Esophagus muscularis mucosa (tissue), 4 donors: ENCODE results near the gene KCTD16. TPM values are rescaled to one million over a fixed set of nuclear protein-coding genes. Genes with fewer than 3 reads are reported as not detected.

ENCODE experiments used
- DNase-seq: peaks from one replicate; pipeline ENCODE4 v3.0.0-alpha.2; 2017; ENCODE audit errors: extremely low spot score
- H3K27ac ChIP-seq, 4 donors: fragments of 200-600 bp; sonication (generic); replicated peaks in 1 of 4; 1 replicate in 3 of 4; 2 replicates in 1 of 4; pipeline ENCODE4 v1.5.1; 2016 to 2019; ENCODE audit warnings: mild to moderate bottlenecking in 1 of 4
- H3K27me3 ChIP-seq, 4 donors: fragments of 200-600 bp; sonication (generic); one replicate each; pipeline versions ENCODE4 v1.5.1 to v1.6.0; 2016 to 2019
- H3K36me3 ChIP-seq, 4 donors: fragments of 200-600 bp; sonication (generic); one replicate each; pipeline ENCODE4 v1.5.1; 2016 to 2019
- H3K4me1 ChIP-seq, 4 donors: fragments of 200-600 bp; sonication (generic); one replicate each; pipeline ENCODE4 v1.5.1; 2016 to 2019
- H3K4me3 ChIP-seq, 4 donors: fragments of 200-600 bp; sonication (generic); 1 replicate in 2 of 4; 2 replicates in 2 of 4; pipeline ENCODE4 v1.5.1; 2016 to 2019; ENCODE audit warnings: mild to moderate bottlenecking in 4 of 4, moderate library complexity in 1 of 4
- H3K9me3 ChIP-seq, 4 donors: fragments of 200-600 bp; sonication (generic); 1 replicate in 3 of 4; 2 replicates in 1 of 4; pipeline ENCODE4 v1.5.1; 2016 to 2019
- EP300 ChIP-seq: sonication (generic); formaldehyde crosslinking; IDR thresholded peaks from one replicate; pipeline ENCODE4 v1.6.1; 2017; ENCODE audit warnings: antibody characterized with exemption
- POLR2A ChIP-seq: fragments of 450-650 bp; IDR thresholded peaks from one replicate; pipeline ENCODE4 v1.6.1; 2017; ENCODE audit warnings: antibody characterized with exemption, moderate library complexity, mild to moderate bottlenecking, low read depth
- POLR2AphosphoS5 ChIP-seq, 2 donors: sonication (generic); formaldehyde crosslinking; IDR thresholded peaks; one replicate each; pipeline ENCODE4 v1.6.1; 2017; ENCODE audit warnings: antibody characterized with exemption in 2 of 2
- WGBS: methylation state at CpG from one replicate; pipeline ENCODE4 v1.1.5; 2018; 5-methylcytosine and 5-hydroxymethylcytosine counted together
- intact Hi-C: fragments of 100-400 bp; cut with DNase I; formaldehyde crosslinking; loops from one replicate; pipeline ENCODE4 v1.15.1; 2023
- total RNA-seq, 4 donors: library from RNA; depleted of rRNA; stranded (reverse); fragments of >200 nt; gene quantifications; one replicate each; pipeline versions ENCODE4 v1.1.0 to v1.2.1, GENCODE V29; 2016
- TF ChIP-seq, protein P1 (sequence below), 3 experiments: fragments of 200-600 bp in 2 of 3; fragments of 450-650 bp in 1 of 3; sonication (generic) in 2 of 3; IDR thresholded peaks; one replicate each; pipeline ENCODE4 v1.5.1; 2017 to 2019; ENCODE audit warnings: antibody characterized with exemption in 3 of 3, mild to moderate bottlenecking in 2 of 3, moderate library complexity in 1 of 3

Gene KCTD16
- total RNA-seq, 4 donors from 2014 or later: under 0.01 to 0.11 (median under 0.01) TPM; not detected in 1

DNA sequence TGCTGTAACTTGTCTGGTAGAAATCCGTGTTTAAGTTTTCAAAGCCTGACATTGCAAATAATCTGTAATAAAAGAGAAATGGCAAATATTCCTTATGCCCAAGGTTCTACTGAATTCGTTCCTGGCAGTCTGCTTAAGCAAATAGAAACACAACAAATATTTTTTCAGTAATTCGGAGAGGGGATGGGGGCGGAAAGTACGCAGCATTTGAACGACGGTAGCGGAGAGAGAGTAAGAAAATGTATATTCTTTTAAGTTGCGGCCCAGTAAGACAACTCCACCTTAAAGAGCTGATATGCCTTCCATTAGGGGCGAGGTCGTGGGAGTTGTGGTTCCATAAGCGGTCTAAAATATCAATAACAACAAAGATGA lies 783 bp upstream of the KCTD16 start:
- 3% methylated on average over 12 of the region's 12 CpGs for WGBS
- Histone ChIP-seq H3K36me3 (peaks cover 4 to 28% (median 8%) of the 10 kb centered on the region in 4 donors), H3K4me3 (peak overlapping the region; percentile 73 to 91 (median 78)), H3K4me1 (peaks cover 15 to 32% (median 22%) of the 10 kb centered on the region in 4 donors), H3K9me3 (no peaks in the 10 kb centered on the region), H3K27me3 (no peaks in the 10 kb centered on the region), H3K27ac (peak overlapping the region; percentile 70 to 81 (median 77))
- intact Hi-C loops: no loop called here
- no peak for DNase-seq
- TF ChIP-seq POLR2A (no peak), EP300 (no peak), POLR2AphosphoS5 (IDR thresholded peaks at IDR 0.05) (no peak)
- TF ChIP-seq, protein P1, sequence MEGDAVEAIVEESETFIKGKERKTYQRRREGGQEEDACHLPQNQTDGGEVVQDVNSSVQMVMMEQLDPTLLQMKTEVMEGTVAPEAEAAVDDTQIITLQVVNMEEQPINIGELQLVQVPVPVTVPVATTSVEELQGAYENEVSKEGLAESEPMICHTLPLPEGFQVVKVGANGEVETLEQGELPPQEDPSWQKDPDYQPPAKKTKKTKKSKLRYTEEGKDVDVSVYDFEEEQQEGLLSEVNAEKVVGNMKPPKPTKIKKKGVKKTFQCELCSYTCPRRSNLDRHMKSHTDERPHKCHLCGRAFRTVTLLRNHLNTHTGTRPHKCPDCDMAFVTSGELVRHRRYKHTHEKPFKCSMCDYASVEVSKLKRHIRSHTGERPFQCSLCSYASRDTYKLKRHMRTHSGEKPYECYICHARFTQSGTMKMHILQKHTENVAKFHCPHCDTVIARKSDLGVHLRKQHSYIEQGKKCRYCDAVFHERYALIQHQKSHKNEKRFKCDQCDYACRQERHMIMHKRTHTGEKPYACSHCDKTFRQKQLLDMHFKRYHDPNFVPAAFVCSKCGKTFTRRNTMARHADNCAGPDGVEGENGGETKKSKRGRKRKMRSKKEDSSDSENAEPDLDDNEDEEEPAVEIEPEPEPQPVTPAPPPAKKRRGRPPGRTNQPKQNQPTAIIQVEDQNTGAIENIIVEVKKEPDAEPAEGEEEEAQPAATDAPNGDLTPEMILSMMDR (IDR thresholded peaks at IDR 0.05): no peak

DNA sequence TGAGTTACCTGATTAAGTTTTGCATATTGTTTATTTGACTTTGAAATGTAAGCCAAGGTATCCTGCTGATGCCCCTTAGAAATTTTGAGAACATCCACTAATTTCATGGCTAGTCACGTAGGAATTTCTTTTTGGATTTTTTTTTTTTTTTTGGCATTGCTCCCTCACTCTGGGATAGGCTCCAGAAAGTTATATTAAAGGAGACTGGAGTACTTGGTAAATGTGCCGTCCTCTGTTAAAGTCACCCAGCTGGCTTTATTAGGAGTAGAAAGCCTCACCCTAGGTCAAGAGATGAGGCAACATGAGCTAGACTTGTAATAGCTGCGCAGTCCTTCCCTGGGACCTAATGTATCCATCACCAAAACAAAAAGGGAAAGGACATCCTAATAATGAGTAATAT lies 3.1 kb downstream of the KCTD16 start:
- no peaks in the 10 kb centered on the region for H3K27me3 ChIP-seq
- H3K4me1 ChIP-seq: peaks cover 10 to 19% (median 12%) of the 10 kb centered on the region in 4 donors
- TF ChIP-seq, protein P1 (IDR thresholded peaks at IDR 0.05): no peak
- no peak for TF ChIP-seq POLR2A
- TF ChIP-seq POLR2AphosphoS5 (IDR thresholded peaks at IDR 0.05): no peak
- no peak for TF ChIP-seq EP300
- intact Hi-C loops: no loop called here
- H3K4me3 ChIP-seq: no peak overlapping the region
- H3K9me3 ChIP-seq: no peaks in the 10 kb centered on the region
- 33% methylated on average over 3 of the region's 3 CpGs for WGBS
- no peaks in the 10 kb centered on the region for H3K36me3 ChIP-seq
- no peak for DNase-seq
- H3K27ac ChIP-seq: no peak overlapping the region

DNA sequence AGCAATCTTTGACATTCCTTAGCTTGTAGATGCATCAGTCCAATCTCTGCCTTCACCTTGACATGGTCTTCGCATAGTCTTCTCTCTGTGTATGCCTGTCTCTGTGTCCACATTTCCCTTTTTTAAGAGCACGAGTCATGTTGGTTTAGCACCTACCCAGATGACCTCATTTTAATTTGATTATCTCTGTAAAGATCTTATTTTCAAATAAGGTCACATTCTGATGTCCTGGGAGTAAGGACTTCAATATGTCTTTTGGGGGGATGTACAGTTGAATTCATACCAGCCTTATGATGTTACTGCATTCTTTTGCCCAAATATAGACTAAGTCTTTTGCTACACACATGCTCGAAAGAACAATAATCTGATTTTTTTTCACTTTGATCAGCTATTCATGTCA lies 6.9 kb downstream of the KCTD16 start:
- Histone ChIP-seq H3K4me1 (no peaks in the 10 kb centered on the region), H3K9me3 (no peaks in the 10 kb centered on the region), H3K27me3 (no peaks in the 10 kb centered on the region), H3K27ac (no peak overlapping the region), H3K4me3 (no peak overlapping the region), H3K36me3 (no peaks in the 10 kb centered on the region)
- intact Hi-C loops: no loop called here
- WGBS: 85% methylated on average over 3 of the region's 3 CpGs
- TF ChIP-seq EP300 (no peak), POLR2A (no peak), POLR2AphosphoS5 (IDR thresholded peaks at IDR 0.05) (no peak)
- TF ChIP-seq, protein P1 (IDR thresholded peaks at IDR 0.05): no peak
- DNase-seq: no peak

DNA sequence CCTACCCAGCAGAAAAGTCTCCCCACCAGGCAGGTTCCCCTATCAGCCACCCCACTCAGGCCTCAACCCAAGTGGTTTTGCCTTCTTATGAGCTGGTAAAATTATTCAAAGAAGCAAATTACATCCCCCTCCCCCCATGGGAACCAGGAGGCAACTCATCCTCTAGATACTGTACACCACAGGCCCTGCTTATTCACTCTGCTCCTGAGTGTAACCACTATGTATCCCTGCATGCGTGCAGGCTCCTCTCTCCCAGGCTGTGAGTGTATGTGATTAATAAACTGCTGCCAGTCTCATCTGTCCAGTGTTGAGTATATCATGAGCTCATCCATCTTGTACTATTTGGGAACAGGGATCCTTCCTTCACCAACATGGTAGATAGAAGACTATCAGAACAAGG lies 8.6 kb downstream of the KCTD16 start:
- Histone ChIP-seq H3K27me3 (no peaks in the 10 kb centered on the region), H3K9me3 (no peaks in the 10 kb centered on the region)

More for the DNA sequence above, 8.6 kb downstream of the KCTD16 start:
- intact Hi-C loops: no loop called here
- H3K4me3 ChIP-seq: no peak overlapping the region
- TF ChIP-seq EP300 (no peak), POLR2A (no peak), POLR2AphosphoS5 (IDR thresholded peaks at IDR 0.05) (no peak)
- TF ChIP-seq, protein P1 (IDR thresholded peaks at IDR 0.05): no peak
- no peak for DNase-seq
- H3K36me3 ChIP-seq: no peaks in the 10 kb centered on the region
- no peak overlapping the region for H3K27ac ChIP-seq
- 100% methylated on average over 1 of the region's 1 CpG for WGBS
- no peaks in the 10 kb centered on the region for H3K4me1 ChIP-seq
